Caki2 (cell line): ENCODE measurements around the gene RNF187. TPM values are rescaled to one million over a fixed set of nuclear protein-coding genes. Genes with fewer than 3 reads are reported as not detected.

Experiments
- DNase-seq: peaks from one replicate; pipeline ENCODE4 v3.0.0-alpha.2; 2015; ENCODE audit warnings: low read depth
- in situ Hi-C: cut with HindIII; loops from 2 replicates; pipeline ENCODE4 v1.10.0; 2016; ENCODE audit warnings: low sequenced_read_pairs, low pct_unique_long_range_greater_than_20kb, mixed read lengths
- total RNA-seq: library from RNA; depleted of rRNA; stranded (reverse); fragments of >200 nt; shearing (Covaris generic); gene quantifications from 2 replicates; pipeline ENCODE4 v1.2.3, GENCODE V29; 2014; ENCODE audit warnings: low replicate concordance; rRNA removed

RNF187 gene
- total RNA-seq = 150 and 174 TPM in 2 replicates

- DNase-seq = no peak
- in situ Hi-C loops = no loop called here
Observed at GRCh38 chr1:228487336-228488124, at the start of gene RNF187. Gene RNF187, plus strand, starts transcription at chr1:228487382.

DNA sequence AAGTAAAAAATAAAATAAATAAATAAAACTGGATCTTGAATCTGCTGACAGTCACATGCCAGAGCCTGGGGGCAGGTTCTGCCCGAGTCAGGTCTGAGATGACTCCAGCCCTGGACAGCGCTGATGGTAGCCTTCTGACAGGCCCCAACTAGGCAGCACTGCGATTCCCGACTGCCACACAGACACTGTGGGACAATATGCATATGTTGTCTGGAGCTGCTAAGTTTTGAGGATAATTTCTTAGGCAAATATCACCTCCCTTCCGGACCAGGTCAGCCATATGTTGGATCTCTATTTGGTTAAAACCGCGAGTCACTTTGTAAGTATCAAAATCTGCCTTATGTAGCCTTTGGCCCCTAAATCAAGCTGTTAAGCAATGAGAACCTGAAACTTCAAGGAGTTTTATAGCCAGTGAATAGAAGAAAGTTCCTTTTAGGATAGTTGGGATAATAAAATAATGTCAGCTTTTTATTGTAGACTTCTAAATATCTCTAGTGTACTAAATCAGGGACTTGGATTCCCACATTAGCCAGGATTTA is 49.7 kb upstream of the RNF187 start:
- in situ Hi-C loops = no loop called here
- no peak for DNase-seq

GRCh38 chr1:228438266-228438665 is 48.9 kb upstream of the RNF187 start:
- no peak for DNase-seq
- in situ Hi-C loops = no loop called here

DNA sequence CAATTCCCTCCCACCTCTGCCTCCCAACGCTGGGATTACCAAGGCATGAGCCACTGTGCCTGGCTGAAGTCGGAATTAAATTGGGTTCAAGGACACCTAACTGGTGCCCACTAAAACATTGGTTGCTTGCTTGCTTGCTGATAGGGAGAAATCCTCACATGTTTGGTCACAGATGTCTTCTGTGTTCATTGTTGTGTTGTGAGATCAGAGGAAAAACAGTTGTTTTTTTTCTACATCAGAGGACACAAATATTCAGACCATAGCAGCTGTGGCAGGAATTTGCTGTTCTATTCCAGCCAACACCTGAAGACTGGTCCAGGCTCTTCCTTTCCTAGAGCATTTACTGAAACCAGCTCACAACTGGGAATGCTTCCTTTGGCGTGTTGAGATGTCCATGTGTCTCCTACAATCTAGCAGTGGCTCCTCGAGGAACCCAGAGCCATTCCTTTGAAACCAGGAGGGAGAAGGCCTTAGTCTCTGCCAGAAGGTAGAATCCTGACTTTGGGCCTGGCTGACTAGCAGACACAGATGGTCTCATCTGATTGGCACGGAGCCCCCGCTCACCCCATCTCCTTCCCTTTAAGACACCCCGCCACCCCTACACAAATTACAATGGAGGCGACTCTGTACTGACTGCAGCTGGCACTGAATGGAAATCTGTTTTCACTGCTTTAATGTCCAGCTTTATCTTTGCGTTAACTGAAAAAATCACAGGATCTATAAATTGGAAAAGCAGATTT is 46.3 kb upstream of the RNF187 start:
- in situ Hi-C loops = no loop called here
- DNase-seq = no peak

DNA sequence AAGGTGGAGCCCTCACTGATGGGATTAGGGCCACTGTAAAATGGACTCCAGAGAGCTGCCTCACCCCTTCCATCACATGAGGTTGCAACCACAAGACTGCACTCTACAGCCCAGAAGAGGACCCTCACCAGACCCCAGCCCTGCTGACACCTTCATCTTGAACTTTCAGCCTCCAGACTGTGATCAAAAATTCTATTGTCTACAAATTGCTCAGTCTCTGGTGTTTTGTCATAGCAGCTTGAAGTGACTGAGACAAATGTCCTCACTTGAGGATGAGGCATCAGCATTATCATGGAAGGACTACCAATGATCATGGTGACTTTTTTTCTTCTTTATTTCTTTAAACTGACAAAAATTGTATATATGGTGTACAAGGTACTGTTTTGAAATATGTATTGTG is 43.8 kb upstream of the RNF187 start:
- in situ Hi-C loops = no loop called here
- DNase-seq = no peak

GRCh38 chr1:228445490-228445842 is 41.7 kb upstream of the RNF187 start:
- DNase-seq = no peak
- in situ Hi-C loops = no loop called here

GRCh38 chr1:228445843-228446650 is 41.1 kb upstream of the RNF187 start:
- DNase-seq = no peak
- in situ Hi-C loops = no loop called here

- in situ Hi-C loops = no loop called here
- DNase-seq = no peak
Observed at GRCh38 chr1:228446852-228447251, 40.3 kb upstream of the RNF187 start.

- in situ Hi-C loops = no loop called here
- no peak for DNase-seq
Observed at GRCh38 chr1:228448372-228448771, 38.8 kb upstream of the RNF187 start.

- in situ Hi-C loops = no loop called here
Observed at GRCh38 chr1:228450200-228450599, 37.0 kb upstream of the RNF187 start.

GRCh38 chr1:228452194-228453021 is 34.8 kb upstream of the RNF187 start:
- in situ Hi-C loops = no loop called here
- no peak for DNase-seq

More at GRCh38 chr1:228450200-228450599, 37.0 kb upstream of the RNF187 start:
- DNase-seq = no peak

- in situ Hi-C loops = no loop called here
Observed at GRCh38 chr1:228453022-228453560, 34.1 kb upstream of the RNF187 start.

DNA sequence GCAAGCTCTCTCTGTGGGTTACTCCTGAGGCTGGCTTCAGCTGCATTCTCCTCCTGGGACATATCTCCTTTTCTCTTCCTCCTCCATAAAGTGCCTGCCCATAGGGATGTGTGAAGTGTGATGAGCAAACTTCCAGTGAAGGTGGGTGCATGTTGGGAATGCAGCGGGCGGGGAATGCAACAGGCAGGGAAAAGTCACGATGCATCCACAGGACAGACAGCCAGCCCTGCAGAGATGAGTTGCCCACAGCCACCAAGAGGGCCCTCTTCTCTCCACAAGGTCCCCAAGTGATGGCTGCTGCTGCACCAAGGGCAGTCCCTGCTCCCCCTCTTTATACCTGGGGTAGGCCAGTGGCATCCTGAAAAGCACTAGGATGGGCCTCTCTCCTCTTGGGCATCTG is 33.6 kb upstream of the RNF187 start:
- no peak for DNase-seq
- in situ Hi-C loops = no loop called here

More at GRCh38 chr1:228453022-228453560, 34.1 kb upstream of the RNF187 start:
- DNase-seq = no peak

DNA sequence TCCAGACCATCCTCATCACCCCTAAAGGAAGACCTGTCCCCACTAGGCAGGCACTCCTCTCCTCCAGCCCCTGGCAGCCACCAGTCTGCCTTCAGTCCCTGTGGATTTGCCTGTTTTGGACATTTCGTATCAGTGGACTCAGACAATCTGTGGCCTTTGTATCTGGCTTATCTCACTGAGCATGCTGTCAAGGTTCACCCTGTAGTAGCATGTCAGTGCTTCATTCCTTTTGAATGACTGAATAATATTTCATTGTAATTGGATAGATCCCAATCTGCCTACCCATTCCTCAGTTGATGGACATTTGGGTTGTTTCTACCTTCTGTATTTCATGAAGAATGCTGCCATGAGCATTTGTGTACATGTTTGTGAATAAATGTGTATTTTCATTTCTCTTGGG is 32.9 kb upstream of the RNF187 start:
- no peak for DNase-seq
- in situ Hi-C loops = no loop called here

DNA sequence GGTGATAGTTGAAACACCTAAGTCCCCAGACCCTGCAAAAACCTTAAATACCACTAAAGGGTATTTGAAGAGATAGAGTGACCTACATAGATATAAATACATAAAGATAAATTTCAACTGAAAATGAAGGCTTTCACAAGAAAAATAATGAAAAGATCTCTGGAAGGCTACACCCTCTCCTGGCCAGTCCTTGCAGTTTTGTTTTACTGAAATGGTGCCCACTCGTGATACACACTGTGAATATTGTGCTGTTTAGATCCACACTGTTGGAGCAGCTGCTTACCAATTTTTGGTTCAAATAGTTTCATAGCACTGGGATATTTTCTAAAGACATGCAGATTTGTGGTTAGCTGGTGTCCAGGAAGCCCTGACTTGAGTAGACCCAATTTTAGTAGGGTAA is 31.5 kb upstream of the RNF187 start:
- in situ Hi-C loops = no loop called here

DNA sequence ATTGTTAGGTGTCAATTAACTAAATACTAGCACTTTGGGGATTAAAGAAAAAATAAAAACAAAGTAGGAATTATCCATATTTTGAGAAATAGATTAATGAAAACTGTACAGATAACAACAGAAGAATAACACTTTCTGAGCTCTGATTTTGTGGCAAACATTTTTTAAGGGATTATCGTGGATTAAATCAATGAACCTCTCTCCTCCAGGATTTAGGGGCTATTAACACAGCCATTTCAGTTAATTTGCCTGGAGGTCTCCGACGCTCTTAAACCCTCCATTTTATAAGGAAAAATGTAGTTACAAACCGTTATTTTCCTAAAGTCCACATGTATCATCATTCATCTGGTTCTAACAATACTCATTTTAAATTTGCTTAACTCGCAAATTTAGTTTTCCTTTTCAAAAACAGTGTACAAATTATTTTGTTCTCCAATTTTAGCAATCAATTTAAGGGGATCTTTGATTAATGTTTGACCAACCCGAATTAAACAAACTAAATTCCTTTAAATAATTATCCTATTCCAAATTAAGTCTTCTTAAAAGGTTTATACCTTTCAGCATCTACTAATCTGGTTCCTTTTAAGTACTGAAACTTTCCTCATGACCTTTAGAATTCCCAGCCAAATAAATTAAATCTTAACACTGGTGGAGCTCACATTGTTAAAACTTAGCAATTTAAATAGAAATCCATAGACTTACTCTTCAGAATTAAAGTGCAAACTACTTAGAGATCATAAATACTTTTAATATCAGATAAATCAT is 30.7 kb upstream of the RNF187 start:
- in situ Hi-C loops = no loop called here
- DNase-seq = no peak

More for the DNA sequence above, 31.5 kb upstream of the RNF187 start:
- no peak for DNase-seq

DNA sequence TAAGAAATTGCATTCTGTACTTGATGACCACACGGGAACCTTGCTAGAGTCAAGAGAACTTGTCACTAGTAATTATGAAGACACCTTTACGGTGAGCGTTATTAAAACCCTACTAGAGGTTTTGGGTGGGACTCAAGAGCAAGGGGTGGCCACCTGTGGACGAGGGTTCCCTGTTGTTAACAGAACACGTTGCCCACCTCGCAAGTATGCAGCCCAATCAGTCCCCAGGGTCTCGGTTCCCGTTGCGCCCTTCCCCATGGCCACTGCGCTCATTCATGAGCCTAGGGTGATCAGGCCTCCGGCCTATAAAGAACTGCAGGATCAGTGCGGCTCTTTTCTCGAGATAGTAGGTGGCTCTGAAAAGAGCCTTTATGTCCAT is 30.2 kb upstream of the RNF187 start:
- DNase-seq = no peak
- in situ Hi-C loops = no loop called here
